T-cell (primary cell): ENCODE measurements around the gene ZBTB42. TPM values are rescaled to one million over a fixed set of nuclear protein-coding genes. Genes with fewer than 3 reads are reported as not detected.

ENCODE experiments used
- ATAC-seq, 4 experiments: fragments of 200-7000 bp in 3 of 4; fragments of 150-1000 bp in 1 of 4; cut with Tn5 transposase; replicated peaks in 1 of 4; 1 replicate in 3 of 4; 2 replicates in 1 of 4; pipeline ENCODE4 v1.10.0; 2021; ENCODE audit warnings: moderate library complexity in 3 of 4, mild to moderate bottlenecking in 2 of 4, moderate number of reproducible peaks in 1 of 4
- CTCF ChIA-PET, 2 donors: fragments of 300-600 bp; sonication (Branson Sonifier 250); formaldehyde crosslinking; loops; one replicate each; lab custom pipeline; 2022; ENCODE audit warnings: antibody characterized with exemption in 2 of 2; lab: Charles Lee
- POLR2A ChIA-PET, 2 donors: fragments of 300-600 bp; sonication (Branson Sonifier 250); formaldehyde crosslinking; loops; one replicate each; lab custom pipeline; 2022; ENCODE audit warnings: antibody characterized with exemption in 2 of 2; lab: Charles Lee
- DNase-seq, 35 experiments: peaks; one replicate each; pipeline versions ENCODE4 v3.0.0 to v3.0.0-alpha.2; 2013 to 2023
- H3K27ac ChIP-seq: one replicate; pipeline ENCODE4 v1.5.1; 2013; ENCODE audit warnings: low read length
- H3K27me3 ChIP-seq, 2 experiments: replicated peaks in 1 of 2; 1 replicate in 1 of 2; 2 replicates in 1 of 2; pipeline versions ENCODE4 v1.6.1 to v1.7.0; 2013; ENCODE audit warnings: low read length in 1 of 2, mixed read lengths in 1 of 2; ENCODE audit not compliant: control insufficient read depth in 2 of 2, insufficient read depth in 2 of 2; ENCODE audit errors: extremely low read depth in 1 of 2
- H3K36me3 ChIP-seq, 2 donors: 1 replicate in 1 of 2; 2 replicates in 1 of 2; pipeline versions ENCODE4 v1.6.1 to v1.7.0; 2013; ENCODE audit warnings: low read length in 1 of 2; ENCODE audit not compliant: control insufficient read depth in 2 of 2, insufficient read depth in 1 of 2; ENCODE audit errors: extremely low read depth in 1 of 2
- H3K4me1 ChIP-seq, 2 experiments: 1 replicate in 1 of 2; 2 replicates in 1 of 2; pipeline versions ENCODE4 v1.6.1 to v1.7.0; 2013; ENCODE audit warnings: low read length in 2 of 2, mixed read lengths in 1 of 2; ENCODE audit not compliant: insufficient read depth in 2 of 2, control insufficient read depth in 1 of 2; ENCODE audit errors: extremely low read depth in 1 of 2
- H3K4me3 ChIP-seq, 2 donors: 1 replicate in 1 of 2; 2 replicates in 1 of 2; pipeline versions ENCODE4 v1.5.1 to v1.7.0; 2013; ENCODE audit warnings: mild to moderate bottlenecking in 2 of 2, low read length in 1 of 2, moderate library complexity in 1 of 2; ENCODE audit not compliant: control insufficient read depth in 1 of 2; ENCODE audit errors: extremely low read depth in 1 of 2
- H3K9me3 ChIP-seq: 2 replicates; pipeline ENCODE4 v1.7.0; 2013
- H3K27ac Mint-ChIP-seq, 2 donors: one replicate each; pipeline ENCODE4 v1.8.0; 2020 to 2021; ENCODE audit warnings: mild to moderate bottlenecking in 2 of 2, mixed read lengths in 2 of 2
- H3K27me3 Mint-ChIP-seq, 2 donors: one replicate each; pipeline ENCODE4 v1.8.0; 2021 to 2022; ENCODE audit warnings: mixed read lengths in 2 of 2
- H3K36me3 Mint-ChIP-seq: one replicate; pipeline ENCODE4 v1.8.0; 2021; ENCODE audit warnings: mixed read lengths
- H3K4me1 Mint-ChIP-seq, 3 donors: one replicate each; pipeline ENCODE4 v1.8.0; 2020 to 2022; ENCODE audit warnings: mixed read lengths in 3 of 3, mild to moderate bottlenecking in 1 of 3
- H3K4me3 Mint-ChIP-seq, 3 donors: one replicate each; pipeline ENCODE4 v1.8.0; 2020 to 2022; ENCODE audit warnings: mild to moderate bottlenecking in 3 of 3, mixed read lengths in 3 of 3, moderate library complexity in 3 of 3
- H3K9me3 Mint-ChIP-seq, 3 donors: one replicate each; pipeline ENCODE4 v1.8.0; 2020 to 2022; ENCODE audit warnings: mixed read lengths in 3 of 3
- WGBS: methylation state at CpG from one replicate; pipeline ENCODE4 v1.1.5; 2013; ENCODE audit warnings: missing lambda C conversion rate; ENCODE audit not compliant: insufficient coverage; 5-methylcytosine and 5-hydroxymethylcytosine counted together
- total RNA-seq, 35 experiments: library from RNA in 6 of 35; stranded (reverse) in 6 of 35; fragments of 120-200 nt in 1 of 35; gene quantifications; one replicate each; pipeline versions ENCODE4 v1.2.1 to v1.2.4 and lab custom pipeline; 2013 to 2026

ZBTB42 gene
- total RNA-seq, 5 donors from 2014 or later (not counting 1 experiment from before 2014, with no cell fraction given): 3.5 to 10.5 (median 9.4) TPM

DNA sequence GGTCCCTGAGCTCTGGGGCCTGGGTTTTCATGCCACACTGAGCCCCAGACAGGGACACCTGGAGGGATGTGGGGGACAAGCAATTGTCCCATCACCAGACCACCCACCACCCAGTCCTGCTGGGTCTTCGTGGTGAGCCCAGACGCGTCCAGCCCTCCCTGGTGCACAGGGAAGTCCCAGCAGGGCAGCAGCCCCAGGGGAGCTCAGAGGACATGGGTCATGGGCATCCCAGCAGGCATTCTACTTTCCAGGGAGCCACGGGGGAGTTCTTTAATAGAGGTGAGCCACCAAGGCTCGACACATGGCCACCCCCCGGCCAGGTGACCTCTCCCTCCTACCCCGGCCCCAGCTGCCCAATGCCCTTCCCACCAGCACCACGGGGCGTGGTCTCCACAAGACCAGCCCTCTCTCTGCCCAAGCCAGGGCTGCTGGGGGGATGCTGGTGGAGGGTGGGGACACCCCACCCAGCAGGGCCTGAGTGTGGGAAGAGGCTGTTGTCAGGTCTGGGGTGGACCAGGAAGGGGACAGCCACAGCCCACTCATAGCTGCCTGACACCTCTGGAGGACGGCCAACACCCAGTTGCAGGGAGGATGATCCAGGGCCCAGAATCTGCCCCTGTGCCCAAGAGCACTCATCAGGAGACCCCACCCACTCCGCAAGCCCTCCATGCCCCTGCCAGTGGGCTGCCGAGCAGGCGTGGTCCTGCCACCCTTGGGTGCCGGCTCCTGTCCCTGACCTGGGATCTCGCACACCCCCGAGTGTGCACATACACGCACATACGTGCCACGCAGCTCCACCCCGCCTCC, 19.4 kb upstream of the ZBTB42 start:
- Mint-ChIP-seq H3K4me1 (peaks cover 0 to 11% (median 3%) of the 10 kb centered on the region in 3 donors), H3K9me3 (no peaks in the 10 kb centered on the region), H3K36me3 (no peaks in the 10 kb centered on the region), H3K4me3 (no peak overlapping the region), H3K27me3 (no peaks in the 10 kb centered on the region), H3K27ac (no peak overlapping the region)
- ATAC-seq (no peak), DNase-seq (no peak)
- Histone ChIP-seq H3K27me3 (no peaks in the 10 kb centered on the region), H3K4me3 (no peak overlapping the region), H3K27ac (no peak overlapping the region), H3K36me3 (peaks cover 11 to 16% of the 10 kb centered on the region in 2 donors), H3K4me1 (peaks cover 0 to 20% of the 10 kb centered on the region in 2 experiments), H3K9me3 (no peaks in the 10 kb centered on the region)
- ChIA-PET CTCF (interaction anchor here (0.5 to 0.6 kb wide), 2 partner anchors 53 to 562 kb away, joined by 4 to 5 read pairs; no protein-coding TSS in a partner anchor), POLR2A (no interaction called here)
- 86% methylated on average over 15 of the region's 20 CpGs for WGBS

DNA sequence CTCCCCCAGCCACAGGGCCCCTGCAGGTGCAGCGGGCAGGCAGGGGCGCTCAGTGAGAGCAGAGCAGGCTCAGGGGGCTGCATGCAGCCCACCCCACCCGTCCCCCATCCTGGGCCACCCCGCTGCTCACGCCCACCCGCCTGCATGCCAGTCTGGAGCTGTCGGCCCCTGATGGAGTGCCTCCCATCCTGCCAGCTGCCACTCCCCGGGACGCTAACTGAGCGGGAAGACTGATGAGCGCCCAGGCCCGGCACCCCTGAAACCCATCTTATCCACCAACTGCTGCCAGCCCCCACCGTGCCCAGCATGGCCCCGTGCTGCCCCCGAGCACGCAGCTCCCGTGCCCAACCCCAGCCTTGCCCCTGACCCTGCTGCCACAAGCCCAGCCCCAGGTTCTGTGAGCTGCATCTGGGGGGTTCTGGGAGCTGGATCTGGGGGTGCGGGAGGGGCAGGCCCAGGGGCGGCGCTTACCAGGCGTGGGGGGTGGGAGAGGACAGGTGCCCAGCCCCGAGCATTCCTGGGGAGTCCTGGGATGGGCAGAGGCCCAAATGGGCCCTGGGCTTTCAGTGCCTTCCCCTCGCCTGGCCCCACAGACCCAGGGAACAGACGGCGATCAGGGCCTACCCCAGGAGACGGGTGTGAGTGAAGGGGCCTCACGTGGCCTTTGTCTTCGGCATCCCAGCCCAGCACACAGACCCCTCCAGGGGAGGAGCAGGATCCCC, 18.7 kb upstream of the ZBTB42 start:
- no peak overlapping the region for H3K4me3 ChIP-seq
- H3K4me1 Mint-ChIP-seq: peaks cover 0 to 16% (median 8%) of the 10 kb centered on the region in 3 donors
- H3K4me3 Mint-ChIP-seq: no peak overlapping the region
- H3K36me3 ChIP-seq: peaks cover 9 to 11% of the 10 kb centered on the region in 2 donors
- ATAC-seq: no peak
- CTCF ChIA-PET: interaction anchor here in 1 of 2 donors (0.6 kb wide), 1 partner anchor 561 kb away, joined by 4 read pairs; no protein-coding TSS in a partner anchor
- H3K27me3 Mint-ChIP-seq: no peaks in the 10 kb centered on the region
- peaks cover 0 to 28% of the 10 kb centered on the region in 2 experiments for H3K4me1 ChIP-seq
- no peak overlapping the region for H3K27ac ChIP-seq
- H3K9me3 Mint-ChIP-seq: no peaks in the 10 kb centered on the region
- DNase-seq: no peak
- no peaks in the 10 kb centered on the region for H3K27me3 ChIP-seq
- POLR2A ChIA-PET: no interaction called here
- no peaks in the 10 kb centered on the region for H3K9me3 ChIP-seq
- H3K36me3 Mint-ChIP-seq: no peaks in the 10 kb centered on the region
- H3K27ac Mint-ChIP-seq: no peak overlapping the region
- WGBS: 96% methylated on average over 23 of the region's 28 CpGs

DNA sequence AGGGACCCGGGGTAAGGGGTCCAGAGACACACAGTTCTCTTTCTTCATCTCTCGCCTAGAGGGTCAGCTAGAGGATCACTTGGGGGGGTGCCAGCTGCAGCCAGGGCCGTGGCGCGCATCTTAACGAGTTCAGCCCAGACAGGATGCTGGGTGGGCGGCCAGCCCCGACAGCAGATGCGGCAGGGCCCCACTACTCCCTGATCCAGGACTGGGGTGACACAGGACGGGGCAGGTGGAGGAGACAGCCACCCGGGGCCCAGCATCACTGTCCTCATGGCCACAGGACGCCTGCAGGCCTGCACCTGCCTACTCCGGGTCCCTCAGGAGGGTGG, 18.1 kb upstream of the ZBTB42 start:
- DNase-seq (no peak), ATAC-seq (no peak)
- no peaks in the 10 kb centered on the region for H3K9me3 ChIP-seq
- Mint-ChIP-seq H3K4me3 (no peak overlapping the region), H3K36me3 (no peaks in the 10 kb centered on the region), H3K9me3 (no peaks in the 10 kb centered on the region), H3K4me1 (peaks cover 0 to 17% (median 9%) of the 10 kb centered on the region in 3 donors), H3K27me3 (no peaks in the 10 kb centered on the region), H3K27ac (no peak overlapping the region)
- H3K4me1 ChIP-seq: peaks cover 0 to 33% of the 10 kb centered on the region in 2 experiments
- ChIA-PET POLR2A (no interaction called here), CTCF (no interaction called here)
- 83% methylated on average over 13 of the region's 13 CpGs for WGBS
- no peak overlapping the region for H3K27ac ChIP-seq
- H3K27me3 ChIP-seq: no peaks in the 10 kb centered on the region
- no peak overlapping the region for H3K4me3 ChIP-seq
- H3K36me3 ChIP-seq: peaks cover 9 to 11% of the 10 kb centered on the region in 2 donors

DNA sequence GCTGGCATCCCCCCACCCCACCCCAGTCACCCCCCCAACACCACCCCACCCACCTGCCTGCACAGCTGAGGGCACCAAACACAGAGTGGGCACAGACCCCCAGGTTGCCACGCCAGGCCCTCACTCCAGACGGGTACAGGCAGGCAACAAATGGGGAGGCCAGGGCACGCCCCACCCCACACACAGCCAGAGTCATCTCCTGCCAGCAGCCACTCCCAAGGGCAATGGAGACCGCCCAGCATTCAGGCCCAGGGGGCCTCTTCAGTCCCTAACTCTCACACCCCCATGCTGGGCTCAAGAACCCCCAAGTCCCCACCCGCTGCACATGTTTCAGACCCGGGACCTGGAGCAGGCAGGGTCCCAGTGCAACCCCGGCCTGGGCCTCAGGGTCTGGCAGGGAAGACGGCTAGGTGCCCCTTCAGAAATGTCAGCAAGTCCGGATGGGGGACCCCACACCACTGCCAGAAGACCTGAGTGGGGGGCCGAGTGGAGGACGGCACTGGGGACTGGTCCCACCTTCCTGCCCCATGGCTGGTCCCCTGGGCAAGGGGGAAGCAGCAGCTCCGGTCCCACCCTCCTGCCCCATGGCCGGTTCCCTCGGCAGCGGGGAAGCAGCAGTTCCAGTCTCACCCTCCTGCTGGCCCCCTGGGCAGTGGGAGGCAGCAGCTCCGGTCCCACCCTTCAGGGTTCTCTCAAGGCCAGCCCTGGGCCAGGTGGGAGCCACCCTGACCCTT, 17.2 kb upstream of the ZBTB42 start:
- no peaks in the 10 kb centered on the region for H3K9me3 ChIP-seq
- no peak overlapping the region for H3K27ac ChIP-seq
- no peak overlapping the region for H3K27ac Mint-ChIP-seq
- H3K36me3 ChIP-seq: peaks cover 6 to 10% of the 10 kb centered on the region in 2 donors
- no peak overlapping the region for H3K4me3 Mint-ChIP-seq
- DNase-seq (no peak), ATAC-seq (no peak)
- peaks cover 0 to 42% of the 10 kb centered on the region in 2 experiments for H3K4me1 ChIP-seq
- no peaks in the 10 kb centered on the region for H3K27me3 ChIP-seq
- ChIA-PET CTCF (interaction anchor here in 1 of 2 donors (0.6 kb wide), 1 partner anchor 390 kb away, joined by 4 read pairs; no protein-coding TSS in a partner anchor), POLR2A (no interaction called here)
- H3K27me3 Mint-ChIP-seq: no peaks in the 10 kb centered on the region
- no peak overlapping the region for H3K4me3 ChIP-seq
- peaks cover 0 to 23% (median 16%) of the 10 kb centered on the region in 3 donors for H3K4me1 Mint-ChIP-seq
- WGBS: 96% methylated on average over 16 of the region's 16 CpGs
- H3K36me3 Mint-ChIP-seq: no peaks in the 10 kb centered on the region
- no peaks in the 10 kb centered on the region for H3K9me3 Mint-ChIP-seq

DNA sequence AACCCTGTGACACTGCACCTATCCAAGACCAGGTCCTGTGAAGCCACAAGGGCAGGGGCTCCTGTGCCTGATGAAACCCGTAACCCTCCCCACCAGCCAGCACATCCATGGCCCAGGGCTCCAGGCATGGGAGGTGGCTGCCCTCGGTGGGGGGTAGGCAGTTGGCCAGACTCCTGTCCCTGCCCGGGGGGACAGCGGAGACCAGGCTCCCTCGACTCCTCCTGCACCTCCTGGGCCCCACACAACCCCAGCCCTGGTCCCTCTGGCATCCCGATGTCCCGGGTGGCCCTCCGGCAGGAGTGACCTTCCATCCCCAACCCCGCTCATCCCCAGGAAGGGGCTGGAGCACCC, 16.7 kb upstream of the ZBTB42 start:
- H3K4me3 ChIP-seq: no peak overlapping the region
- no peak overlapping the region for H3K4me3 Mint-ChIP-seq
- H3K9me3 Mint-ChIP-seq: no peaks in the 10 kb centered on the region
- peaks cover 0 to 24% (median 16%) of the 10 kb centered on the region in 3 donors for H3K4me1 Mint-ChIP-seq
- H3K27ac Mint-ChIP-seq: no peak overlapping the region
- 98% methylated on average over 8 of the region's 9 CpGs for WGBS
- H3K36me3 ChIP-seq: peaks cover 6 to 9% of the 10 kb centered on the region in 2 donors
- peaks cover 0 to 47% of the 10 kb centered on the region in 2 experiments for H3K4me1 ChIP-seq
- ATAC-seq: no peak
- no peaks in the 10 kb centered on the region for H3K27me3 Mint-ChIP-seq
- H3K27ac ChIP-seq: no peak overlapping the region
- H3K27me3 ChIP-seq: no peaks in the 10 kb centered on the region
- ChIA-PET POLR2A (no interaction called here), CTCF (no interaction called here)
- no peaks in the 10 kb centered on the region for H3K36me3 Mint-ChIP-seq
- H3K9me3 ChIP-seq: no peaks in the 10 kb centered on the region
- no peak for DNase-seq
